OCI-LY3 (cell line): ENCODE data around the gene MGAT3.

ENCODE experiments used
- H2AFZ ChIP-seq: fragments of 200-600, 300-600 bp; shearing (Covaris generic); 2 replicates; pipeline ENCODE4 v1.6.0; 2014; ENCODE audit warnings: antibody characterized with exemption, low read depth, low read length
- H3K27ac ChIP-seq: fragments of 200-600, 300-600 bp; sonication (generic); 2 replicates; pipeline ENCODE4 v1.5.1; 2014; ENCODE audit warnings: mild to moderate bottlenecking, low read length, moderate library complexity, mixed read lengths
- H3K27me3 ChIP-seq: fragments of 200-600, 300-600 bp; sonication (generic); 2 replicates; pipeline ENCODE4 v1.6.1; 2014; ENCODE audit warnings: low read depth, low read length, mixed read lengths
- H3K36me3 ChIP-seq: fragments of 200-600, 300-600 bp; sonication (generic); replicated peaks from 2 replicates; pipeline ENCODE3; 2014; ENCODE audit warnings: low read depth, low read length, mixed read lengths
- H3K4me1 ChIP-seq: fragments of 300-600, 200-600 bp; sonication (generic); 2 replicates; pipeline ENCODE4 v1.6.1; 2014; ENCODE audit warnings: low read length, mixed read lengths
- H3K4me2 ChIP-seq: fragments of 200-600, 300-600 bp; sonication (generic); 2 replicates; pipeline ENCODE4 v1.6.1; 2014; ENCODE audit warnings: low read length, mixed read lengths
- H3K4me3 ChIP-seq: fragments of 300-600, 200-600 bp; sonication (generic); 2 replicates; pipeline ENCODE4 v1.5.1; 2014; ENCODE audit warnings: antibody characterized with exemption, mild to moderate bottlenecking, low read length, moderate library complexity
- H3K79me2 ChIP-seq: fragments of 300-600, 200-600 bp; shearing (Covaris generic); 2 replicates; pipeline ENCODE4 v1.6.1; 2014; ENCODE audit warnings: mild to moderate bottlenecking, low read length, mixed read lengths
- H3K9ac ChIP-seq: fragments of 300-600, 200-600 bp; shearing (Covaris generic); 2 replicates; pipeline ENCODE4 v1.6.0; 2014; ENCODE audit warnings: mild to moderate bottlenecking, low read length, moderate library complexity
- H3K9me3 ChIP-seq: fragments of 200-600, 300-600 bp; shearing (Covaris generic); 2 replicates; pipeline ENCODE4 v1.6.1; 2014; ENCODE audit warnings: low read length, mixed read lengths; ENCODE audit not compliant: insufficient read depth
- H4K20me1 ChIP-seq: fragments of 200-600, 300-600 bp; sonication (generic); 2 replicates; pipeline ENCODE4 v1.6.1; 2016; ENCODE audit warnings: low read length, mixed read lengths; ENCODE audit not compliant: insufficient read depth
- CTCF ChIP-seq: fragments of 200-600, 300-600 bp; sonication (generic); IDR thresholded peaks from 2 replicates; pipeline ENCODE4 v1.5.1; 2014; ENCODE audit warnings: antibody characterized with exemption, low read length, low read depth
- EZH2phosphoT487 ChIP-seq: fragments of 200-600 bp; shearing (Covaris generic); IDR thresholded peaks from 2 replicates; pipeline ENCODE4 v1.6.1; 2018; ENCODE audit warnings: antibody characterized with exemption, mixed run types, low read depth

The MGAT3 gene

GRCh38 chr22:39494471-39495120 lies 37.8 kb downstream of the MGAT3 start:
- Histone ChIP-seq H3K27me3 (no peaks in the 10 kb centered on the region), H3K9ac (no peak overlapping the region), H3K9me3 (no peaks in the 10 kb centered on the region), H3K79me2 (peaks cover 11% of the 10 kb centered on the region), H3K27ac (no peak overlapping the region), H3K4me2 (no peak overlapping the region), H3K4me1 (peaks cover 19% of the 10 kb centered on the region), H3K36me3 (peaks cover 14% of the 10 kb centered on the region), H4K20me1 (peaks cover 32% of the 10 kb centered on the region), H3K4me3 (no peak overlapping the region), H2AFZ (no peak overlapping the region)
- TF ChIP-seq EZH2phosphoT487: no peak
- TF ChIP-seq CTCF: no peak

GRCh38 chr22:39496131-39496838 lies 39.5 kb downstream of the MGAT3 start:
- no peak overlapping the region for H3K27ac ChIP-seq
- no peak overlapping the region for H3K4me3 ChIP-seq
- H4K20me1 ChIP-seq: peaks cover 15% of the 10 kb centered on the region; the same call in 1 of the 2 replicates
- H3K4me1 ChIP-seq: peaks cover 11% of the 10 kb centered on the region
- no peak overlapping the region for H2AFZ ChIP-seq
- TF ChIP-seq CTCF (peak; percentile 75), EZH2phosphoT487 (no peak)
- H3K4me2 ChIP-seq: no peak overlapping the region
- no peaks in the 10 kb centered on the region; the same call in 1 of the 2 replicates for H3K79me2 ChIP-seq
- H3K27me3 ChIP-seq: no peaks in the 10 kb centered on the region
- H3K9me3 ChIP-seq: no peaks in the 10 kb centered on the region
- H3K36me3 ChIP-seq: no peaks in the 10 kb centered on the region
- no peak overlapping the region for H3K9ac ChIP-seq

GRCh38 chr22:39497429-39497828 lies 40.6 kb downstream of the MGAT3 start:
- Histone ChIP-seq H3K79me2 (peaks cover 3% of the 10 kb centered on the region), H2AFZ (no peak overlapping the region), H3K4me2 (no peak overlapping the region), H4K20me1 (peaks cover 5% of the 10 kb centered on the region; the same call in 1 of the 2 replicates), H3K9me3 (no peaks in the 10 kb centered on the region), H3K36me3 (no peaks in the 10 kb centered on the region), H3K4me3 (no peak overlapping the region), H3K4me1 (peaks cover 17% of the 10 kb centered on the region), H3K27me3 (no peaks in the 10 kb centered on the region), H3K27ac (no peak overlapping the region), H3K9ac (no peak overlapping the region)
- TF ChIP-seq EZH2phosphoT487 (no peak), CTCF (no peak)

- H3K27ac ChIP-seq: no peak overlapping the region
- TF ChIP-seq EZH2phosphoT487 (no peak), CTCF (no peak)
- H3K27me3 ChIP-seq: no peaks in the 10 kb centered on the region
- H4K20me1 ChIP-seq: no peaks in the 10 kb centered on the region
- H3K9ac ChIP-seq: no peak overlapping the region
- H3K4me2 ChIP-seq: no peak overlapping the region
- H3K36me3 ChIP-seq: no peaks in the 10 kb centered on the region
- H3K79me2 ChIP-seq: peaks cover 12% of the 10 kb centered on the region
- no peaks in the 10 kb centered on the region for H3K9me3 ChIP-seq
- H2AFZ ChIP-seq: no peak overlapping the region
- H3K4me3 ChIP-seq: no peak overlapping the region
- peaks cover 20% of the 10 kb centered on the region for H3K4me1 ChIP-seq
Measured at GRCh38 chr22:39498368-39498767, 41.6 kb downstream of the MGAT3 start.
